Liver (tissue), 9 donors: ENCODE data around the gene PGBD5. TPM values are rescaled to one million over a fixed set of nuclear protein-coding genes. Genes with fewer than 3 reads are reported as not detected.
"Not testable (repeated sequence)": the region's sequence is repeated elsewhere in the genome, so short reads cannot be mapped to it uniquely, and the experiment has no call there.

ENCODE experiments used
- DNase-seq: peaks from one replicate; pipeline ENCODE4 v3.0.0-alpha.2; 2017; ENCODE audit warnings: low spot score
- H3K27ac ChIP-seq, 2 donors: one replicate each; pipeline ENCODE4 v1.7.0; 2013; ENCODE audit warnings: inconsistent platforms in 2 of 2, low read length in 2 of 2, control low read depth in 1 of 2, low read depth in 1 of 2, mild to moderate bottlenecking in 1 of 2
- H3K27me3 ChIP-seq, 4 donors: one replicate each; pipeline versions ENCODE4 v1.6.1 to v1.7.0; 2013; ENCODE audit warnings: low read length in 3 of 4, inconsistent platforms in 1 of 4, mild to moderate bottlenecking in 1 of 4, moderate library complexity in 1 of 4; ENCODE audit not compliant: control insufficient read depth in 4 of 4, insufficient read depth in 4 of 4
- H3K36me3 ChIP-seq, 4 donors: one replicate each; pipeline versions ENCODE4 v1.6.1 to v1.7.0; 2013; ENCODE audit warnings: low read length in 3 of 4, mild to moderate bottlenecking in 3 of 4, low read depth in 1 of 4, moderate library complexity in 1 of 4; ENCODE audit not compliant: control insufficient read depth in 4 of 4, insufficient read depth in 3 of 4
- H3K4me1 ChIP-seq, 4 donors: one replicate each; pipeline versions ENCODE4 v1.6.1 to v1.7.0; 2013; ENCODE audit warnings: low read length in 3 of 4, mild to moderate bottlenecking in 3 of 4, moderate library complexity in 1 of 4; ENCODE audit not compliant: control insufficient read depth in 4 of 4, insufficient read depth in 4 of 4
- H3K4me3 ChIP-seq, 3 donors: one replicate each; pipeline versions ENCODE4 v1.6.1 to v1.7.0; 2013; ENCODE audit warnings: low read length in 3 of 3, control low read depth in 1 of 3, low read depth in 1 of 3, mild to moderate bottlenecking in 1 of 3
- H3K9ac ChIP-seq, 2 donors: one replicate each; pipeline ENCODE4 v1.7.0; 2013; ENCODE audit warnings: low read length in 2 of 2, mild to moderate bottlenecking in 2 of 2, moderate library complexity in 2 of 2, control low read depth in 1 of 2, low read depth in 1 of 2
- H3K9me3 ChIP-seq, 4 donors: one replicate each; pipeline versions ENCODE4 v1.6.1 to v1.7.0; 2013; ENCODE audit warnings: low read length in 3 of 4; ENCODE audit not compliant: control insufficient read depth in 4 of 4
- HNF4A ChIP-seq, 2 donors: conservative IDR thresholded peaks; 2 replicates each; pipeline ENCODE4 v1.6.1; 2016; ENCODE audit warnings: antibody characterized with exemption in 2 of 2, mild to moderate bottlenecking in 2 of 2
- RAD21 ChIP-seq, 2 donors: IDR thresholded peaks; 2 replicates each; pipeline ENCODE4 v1.6.1; 2016; ENCODE audit warnings: antibody characterized with exemption in 2 of 2, mild to moderate bottlenecking in 2 of 2
- RXRA ChIP-seq, 2 donors: IDR thresholded peaks; 2 replicates each; pipeline ENCODE4 v1.6.1; 2017 to 2018; ENCODE audit warnings: antibody characterized with exemption in 2 of 2, mild to moderate bottlenecking in 1 of 2
- TAF1 ChIP-seq: conservative IDR thresholded peaks from 2 replicates; pipeline ENCODE4 v1.6.1; 2016; ENCODE audit warnings: antibody characterized with exemption, mild to moderate bottlenecking
- WGBS: extraction: QIAGEN DNeasy Blood & Tissue Kit; methylation state at CpG from one replicate; pipeline ENCODE4 v1.1.7; 2013; 5-methylcytosine and 5-hydroxymethylcytosine counted together
- polyA plus RNA-seq, 2 donors: library from polyadenylated mRNA; stranded (reverse) in 1 of 2; unstranded in 1 of 2; fragments of 200-250 nt in 1 of 2; fragments of >200 nt in 1 of 2; fragmentation: Nextera tagmentation in 1 of 2; extraction: Ambion mirVana in 1 of 2; gene quantifications; one replicate each; pipeline versions ENCODE4 v1.2.1 to v1.2.3, GENCODE V29; 2013 to 2015
- total RNA-seq, 2 donors: library from RNA; depleted of rRNA; stranded (reverse); fragments of >200 nt; gene quantifications; one replicate each; pipeline ENCODE4 v1.2.3, GENCODE V29; 2014
- TF ChIP-seq, protein P1 (sequence below): IDR thresholded peaks from 2 replicates; pipeline ENCODE4 v1.6.1; 2016; ENCODE audit warnings: antibody characterized with exemption, mild to moderate bottlenecking
- TF ChIP-seq, protein P2 (sequence below): fragments of 150-350 bp; IDR thresholded peaks from 2 replicates; pipeline ENCODE4 v1.5.1; 2017; ENCODE audit warnings: improper control_type of control experiment, low read depth, low read length; ENCODE audit not compliant: missing input control
- TF ChIP-seq, protein P3 (sequence below): IDR thresholded peaks from 2 replicates; pipeline ENCODE4 v1.6.1; 2016; ENCODE audit warnings: antibody characterized with exemption
- donor health status: healthy.
- donor health status: healthy.
- donor health status: healthy.
- donor health status: healthy.
- donor health status: healthy.

Gene PGBD5, protein sequence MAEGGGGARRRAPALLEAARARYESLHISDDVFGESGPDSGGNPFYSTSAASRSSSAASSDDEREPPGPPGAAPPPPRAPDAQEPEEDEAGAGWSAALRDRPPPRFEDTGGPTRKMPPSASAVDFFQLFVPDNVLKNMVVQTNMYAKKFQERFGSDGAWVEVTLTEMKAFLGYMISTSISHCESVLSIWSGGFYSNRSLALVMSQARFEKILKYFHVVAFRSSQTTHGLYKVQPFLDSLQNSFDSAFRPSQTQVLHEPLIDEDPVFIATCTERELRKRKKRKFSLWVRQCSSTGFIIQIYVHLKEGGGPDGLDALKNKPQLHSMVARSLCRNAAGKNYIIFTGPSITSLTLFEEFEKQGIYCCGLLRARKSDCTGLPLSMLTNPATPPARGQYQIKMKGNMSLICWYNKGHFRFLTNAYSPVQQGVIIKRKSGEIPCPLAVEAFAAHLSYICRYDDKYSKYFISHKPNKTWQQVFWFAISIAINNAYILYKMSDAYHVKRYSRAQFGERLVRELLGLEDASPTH
- 1 to 10 TPM; 2.3 to 3.2 TPM for total RNA-seq
- polyA plus RNA-seq = 1 to 10 TPM in 1 of 2 donors, under 1 TPM in 1; 0.88 to 5.4 TPM

DNA sequence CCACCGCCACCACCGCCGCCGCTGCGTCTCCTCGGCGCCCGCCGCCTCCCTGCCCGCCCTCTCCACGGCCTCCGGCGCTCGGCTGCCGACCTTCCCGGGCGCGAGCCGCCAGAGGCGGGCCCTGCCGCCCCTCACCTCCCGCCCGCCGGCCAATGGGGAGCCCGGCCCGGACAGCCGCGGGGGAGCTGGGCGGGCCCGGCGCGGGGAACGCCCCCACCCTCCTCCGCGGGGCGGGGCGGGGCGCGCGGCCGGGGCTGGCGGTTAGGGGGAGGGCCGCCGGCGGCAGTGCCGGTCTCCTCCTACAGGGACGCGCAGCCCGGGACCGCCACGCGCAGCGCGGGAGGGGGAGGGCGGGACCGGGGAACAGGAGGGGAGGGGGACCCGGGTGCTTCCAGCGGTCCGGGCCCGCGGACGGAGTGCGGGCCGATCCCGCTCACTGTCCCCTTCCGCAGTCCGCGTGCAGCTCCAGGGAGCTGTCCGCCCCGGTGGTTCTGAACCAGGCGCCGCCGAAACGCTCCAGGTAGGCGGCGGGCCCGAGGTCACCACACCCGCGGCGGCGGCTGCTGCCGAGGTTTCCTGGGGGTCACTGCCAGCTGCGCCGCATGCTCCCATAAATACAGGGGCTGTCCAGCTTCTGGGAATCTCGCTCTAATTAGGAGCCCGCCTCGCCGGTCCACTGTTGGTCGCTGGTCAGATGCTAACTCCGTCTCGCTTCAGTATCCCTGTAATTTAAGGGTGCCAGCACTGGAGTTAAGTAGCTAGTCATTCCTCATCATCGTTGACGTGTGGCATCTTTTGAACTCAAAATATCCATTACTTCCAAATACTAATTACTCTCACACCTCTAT lies at the start of gene PGBD5:
Gene PGBD5 (minus strand): TSS at position 87 of the 848 bp plus-strand sequence. CDS start 404 bp downstream, outside the sequence.
- Histone ChIP-seq H3K9me3 (no peaks in the 10 kb centered on the region), H3K27ac (no peak within 1 kb of the TSS), H3K4me1 (peaks cover 2 to 14% (median 6%) of the 10 kb centered on the region in 4 donors), H3K4me3 (peak within 1 kb of the TSS in 2 of 3 donors; percentile 36 to 74), H3K36me3 (no peaks in the 10 kb centered on the region), H3K9ac (no peak within 1 kb of the TSS), H3K27me3 (no peaks in the 10 kb centered on the region)
- TF ChIP-seq TAF1 (no peak), RXRA (IDR thresholded peaks at IDR 0.05) (no peak), HNF4A (conservative IDR thresholded peaks at IDR 0.05) (no peak), RAD21 (IDR thresholded peaks at IDR 0.05) (peak in 1 of 2 donors; percentile 44)
- TF ChIP-seq, protein P1, sequence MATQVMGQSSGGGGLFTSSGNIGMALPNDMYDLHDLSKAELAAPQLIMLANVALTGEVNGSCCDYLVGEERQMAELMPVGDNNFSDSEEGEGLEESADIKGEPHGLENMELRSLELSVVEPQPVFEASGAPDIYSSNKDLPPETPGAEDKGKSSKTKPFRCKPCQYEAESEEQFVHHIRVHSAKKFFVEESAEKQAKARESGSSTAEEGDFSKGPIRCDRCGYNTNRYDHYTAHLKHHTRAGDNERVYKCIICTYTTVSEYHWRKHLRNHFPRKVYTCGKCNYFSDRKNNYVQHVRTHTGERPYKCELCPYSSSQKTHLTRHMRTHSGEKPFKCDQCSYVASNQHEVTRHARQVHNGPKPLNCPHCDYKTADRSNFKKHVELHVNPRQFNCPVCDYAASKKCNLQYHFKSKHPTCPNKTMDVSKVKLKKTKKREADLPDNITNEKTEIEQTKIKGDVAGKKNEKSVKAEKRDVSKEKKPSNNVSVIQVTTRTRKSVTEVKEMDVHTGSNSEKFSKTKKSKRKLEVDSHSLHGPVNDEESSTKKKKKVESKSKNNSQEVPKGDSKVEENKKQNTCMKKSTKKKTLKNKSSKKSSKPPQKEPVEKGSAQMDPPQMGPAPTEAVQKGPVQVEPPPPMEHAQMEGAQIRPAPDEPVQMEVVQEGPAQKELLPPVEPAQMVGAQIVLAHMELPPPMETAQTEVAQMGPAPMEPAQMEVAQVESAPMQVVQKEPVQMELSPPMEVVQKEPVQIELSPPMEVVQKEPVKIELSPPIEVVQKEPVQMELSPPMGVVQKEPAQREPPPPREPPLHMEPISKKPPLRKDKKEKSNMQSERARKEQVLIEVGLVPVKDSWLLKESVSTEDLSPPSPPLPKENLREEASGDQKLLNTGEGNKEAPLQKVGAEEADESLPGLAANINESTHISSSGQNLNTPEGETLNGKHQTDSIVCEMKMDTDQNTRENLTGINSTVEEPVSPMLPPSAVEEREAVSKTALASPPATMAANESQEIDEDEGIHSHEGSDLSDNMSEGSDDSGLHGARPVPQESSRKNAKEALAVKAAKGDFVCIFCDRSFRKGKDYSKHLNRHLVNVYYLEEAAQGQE = peak; percentile 99
- TF ChIP-seq, protein P2, sequence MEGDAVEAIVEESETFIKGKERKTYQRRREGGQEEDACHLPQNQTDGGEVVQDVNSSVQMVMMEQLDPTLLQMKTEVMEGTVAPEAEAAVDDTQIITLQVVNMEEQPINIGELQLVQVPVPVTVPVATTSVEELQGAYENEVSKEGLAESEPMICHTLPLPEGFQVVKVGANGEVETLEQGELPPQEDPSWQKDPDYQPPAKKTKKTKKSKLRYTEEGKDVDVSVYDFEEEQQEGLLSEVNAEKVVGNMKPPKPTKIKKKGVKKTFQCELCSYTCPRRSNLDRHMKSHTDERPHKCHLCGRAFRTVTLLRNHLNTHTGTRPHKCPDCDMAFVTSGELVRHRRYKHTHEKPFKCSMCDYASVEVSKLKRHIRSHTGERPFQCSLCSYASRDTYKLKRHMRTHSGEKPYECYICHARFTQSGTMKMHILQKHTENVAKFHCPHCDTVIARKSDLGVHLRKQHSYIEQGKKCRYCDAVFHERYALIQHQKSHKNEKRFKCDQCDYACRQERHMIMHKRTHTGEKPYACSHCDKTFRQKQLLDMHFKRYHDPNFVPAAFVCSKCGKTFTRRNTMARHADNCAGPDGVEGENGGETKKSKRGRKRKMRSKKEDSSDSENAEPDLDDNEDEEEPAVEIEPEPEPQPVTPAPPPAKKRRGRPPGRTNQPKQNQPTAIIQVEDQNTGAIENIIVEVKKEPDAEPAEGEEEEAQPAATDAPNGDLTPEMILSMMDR = peak; percentile 8
- TF ChIP-seq, protein P3, sequence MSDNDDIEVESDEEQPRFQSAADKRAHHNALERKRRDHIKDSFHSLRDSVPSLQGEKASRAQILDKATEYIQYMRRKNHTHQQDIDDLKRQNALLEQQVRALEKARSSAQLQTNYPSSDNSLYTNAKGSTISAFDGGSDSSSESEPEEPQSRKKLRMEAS = peak; percentile 50
- WGBS = 2% methylated on average over 93 of the region's 93 CpGs
- DNase-seq = peak; percentile 78

DNA sequence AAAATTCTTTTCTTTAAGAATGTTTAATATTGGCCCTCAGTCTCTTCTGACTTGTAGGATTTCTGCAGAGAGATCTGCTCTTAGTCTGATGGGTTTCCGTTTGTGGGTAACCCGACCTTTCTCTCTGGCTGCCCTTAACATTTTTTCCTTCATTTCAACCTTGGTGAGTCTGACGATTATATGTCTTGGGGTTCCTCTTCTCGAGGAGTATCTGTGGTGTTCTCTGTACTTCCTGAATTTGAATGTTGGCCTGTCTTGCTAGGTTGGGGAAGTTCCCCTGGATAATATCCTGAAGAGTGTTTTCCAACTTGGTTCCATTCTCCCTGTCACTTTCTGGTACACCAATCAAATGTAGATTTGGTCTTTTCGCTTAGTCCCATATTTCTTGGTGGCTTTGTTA lies 48.8 kb upstream of the PGBD5 start:
- not testable (repeated sequence) for H3K9ac ChIP-seq, DNase-seq, H3K9me3 ChIP-seq, H3K36me3 ChIP-seq, H3K4me3 ChIP-seq, H3K27me3 ChIP-seq, H3K4me1 ChIP-seq, H3K27ac ChIP-seq
- WGBS = 86% methylated on average over 5 of the region's 5 CpGs

DNA sequence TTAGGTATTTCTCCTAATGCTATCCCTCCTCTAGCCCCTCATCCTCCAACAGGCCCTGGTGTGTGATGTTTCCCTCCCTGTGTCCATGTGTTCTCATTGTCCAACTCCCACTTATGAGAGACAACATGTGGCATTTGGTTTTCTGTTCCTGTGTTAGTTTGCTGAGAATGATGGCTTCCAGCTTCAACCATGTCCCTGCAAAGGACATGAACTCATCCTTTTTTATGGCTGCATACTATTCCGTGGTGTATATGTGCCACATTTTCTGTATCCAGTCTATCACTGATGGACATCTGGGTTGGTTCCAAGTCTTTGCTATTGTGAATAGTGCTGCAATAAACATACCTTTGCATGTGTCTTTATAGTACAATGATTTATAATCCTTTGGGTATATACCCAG lies 44.6 kb upstream of the PGBD5 start:
- DNase-seq, H3K27ac ChIP-seq, H3K27me3 ChIP-seq, H3K9ac ChIP-seq, H3K36me3 ChIP-seq, H3K4me1 ChIP-seq, H3K9me3 ChIP-seq, H3K4me3 ChIP-seq: not testable (repeated sequence)
- 77% methylated on average over 1 of the region's 1 CpG for WGBS
